ENCODE results near the gene SPAG17. TPM values are rescaled to one million over a fixed set of nuclear protein-coding genes. Genes with fewer than 3 reads are reported as not detected.
A peak's percentile ranks its signal among the peaks of the same experiment; 100 is the strongest.

Gene SPAG17
- total and polyA plus RNA-seq, 2 of the 13 experiments (the other 11 are each of a cell fraction or from before 2014, with no cell fraction given): not detected

GRCh38 chr1:118210723-118211110, 25.7 kb upstream of the SPAG17 start:
- Histone ChIP-seq H3K4me2 (ENCODE audit: low read depth, low read length) (no peak overlapping the region), H2AFZ (ENCODE audit: low read length) (no peak overlapping the region), H3K9me3 (ENCODE audit: low read length) (no peaks in the 10 kb centered on the region), H3K79me2 (ENCODE audit: insufficient read depth, low read length) (no peaks in the 10 kb centered on the region), H3K36me3 (replicated peaks in 1 of 2; ENCODE audit: control insufficient read depth in 1 of 2, insufficient read depth in 2 of 2, low read length in 2 of 2) (no peaks in the 10 kb centered on the region), H3K27ac (ENCODE audit: extremely low read length, insufficient read depth, low read length) (no peak overlapping the region), H3K4me1 (ENCODE audit: insufficient read depth, low read length) (no peaks in the 10 kb centered on the region), H4K20me1 (ENCODE audit: insufficient read depth, low read length) (no peaks in the 10 kb centered on the region), H3K4me3 (replicated peaks in 1 of 3; ENCODE audit: insufficient read depth in 1 of 3, low read depth in 2 of 3, low read length in 3 of 3) (no peak overlapping the region), H3K27me3 (ENCODE audit: control insufficient read depth in 1 of 2, insufficient read depth in 2 of 2, low read length in 2 of 2) (no peaks in the 10 kb centered on the region), H3K9ac (ENCODE audit: insufficient read depth, low read depth, low read length) (no peak overlapping the region)
- intact Hi-C loops (cut with micrococcal nuclease; ENCODE audit: unreplicated experiment) (no loop called here), in situ Hi-C loops (cut with HindIII; ENCODE audit: extremely low pct_ligation_motif_present, low pct_unique_long_range_greater_than_20kb) (no loop called here)
- FAIRE-seq (no peak), ATAC-seq (no peak), DNase-seq (ENCODE audit: low spot score) (no peak)
- POLR2A ChIA-PET: no interaction called here
- 0% methylated on average over 3 of the region's 3 CpGs for WGBS (ENCODE audit: low lambda C conversion rate)
- TF ChIP-seq ZC3H13 (CRISPR knock-in tag; IDR thresholded peaks at IDR 0.05) (no peak), AGO1 (IDR thresholded peaks at IDR 0.05; ENCODE audit: low read depth, low read length, poor library complexity, severe bottlenecking) (no peak), ATF7 (IDR thresholded peaks at IDR 0.05) (peak; percentile 4; the same call in 1 of the 2 replicates), ATF7 (CRISPR knock-in tag; IDR thresholded peaks at IDR 0.05) (no peak), GATAD2A (CRISPR knock-in tag; IDR thresholded peaks at IDR 0.05) (no peak), ZBTB25 (CRISPR knock-in tag; IDR thresholded peaks at IDR 0.05) (no peak)
- CTCF ChIA-PET (ENCODE audit: low intra/inter-chr PET ratio, low total read pairs): no interaction called here
- no TSS peak for BruUV-seq (replicated peaks)

DNA sequence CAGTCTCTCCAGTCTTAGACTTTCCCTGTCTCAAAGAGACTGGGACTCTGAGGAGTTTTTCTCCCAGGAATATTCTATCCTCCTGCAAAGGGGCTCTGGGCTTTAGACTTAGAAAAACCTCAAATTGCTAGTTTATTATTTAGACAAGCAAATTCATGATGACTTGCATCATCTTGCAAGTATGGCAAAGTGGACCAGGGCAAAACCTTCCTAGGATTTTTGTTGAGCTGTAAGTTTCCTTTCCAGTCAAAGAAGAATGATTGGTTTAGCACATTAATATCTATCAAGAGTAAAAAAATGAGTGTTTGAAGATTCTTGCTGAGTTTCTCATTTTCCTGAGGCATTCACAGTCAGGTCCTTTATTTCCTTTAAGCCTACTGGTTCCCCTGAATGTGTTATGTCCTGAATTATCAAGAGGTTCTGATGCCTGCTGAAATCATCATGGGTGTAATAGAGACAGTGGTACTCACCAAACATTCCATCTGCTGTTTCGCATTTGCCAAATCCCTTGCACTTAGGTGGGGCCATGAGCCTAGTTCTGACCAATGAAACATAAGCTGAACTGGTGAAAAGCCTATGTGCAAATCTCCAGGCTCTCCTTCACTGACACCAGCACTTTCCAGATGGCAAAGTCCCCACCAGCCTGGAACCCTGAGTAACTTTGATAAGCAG, 25.2 kb upstream of the SPAG17 start:
- Histone ChIP-seq H3K79me2 (ENCODE audit: insufficient read depth, low read length) (no peaks in the 10 kb centered on the region), H3K9me3 (ENCODE audit: low read length) (no peaks in the 10 kb centered on the region), H3K4me3 (replicated peaks in 1 of 3; ENCODE audit: insufficient read depth in 1 of 3, low read depth in 2 of 3, low read length in 3 of 3) (no peak overlapping the region), H4K20me1 (ENCODE audit: insufficient read depth, low read length) (no peaks in the 10 kb centered on the region), H3K27ac (ENCODE audit: extremely low read length, insufficient read depth, low read length) (no peak overlapping the region), H3K4me1 (ENCODE audit: insufficient read depth, low read length) (no peaks in the 10 kb centered on the region), H3K36me3 (replicated peaks in 1 of 2; ENCODE audit: control insufficient read depth in 1 of 2, insufficient read depth in 2 of 2, low read length in 2 of 2) (no peaks in the 10 kb centered on the region), H3K9ac (ENCODE audit: insufficient read depth, low read depth, low read length) (no peak overlapping the region), H3K27me3 (ENCODE audit: control insufficient read depth in 1 of 2, insufficient read depth in 2 of 2, low read length in 2 of 2) (no peaks in the 10 kb centered on the region), H3K4me2 (ENCODE audit: low read depth, low read length) (no peak overlapping the region), H2AFZ (ENCODE audit: low read length) (no peak overlapping the region)
- no TSS peak for BruUV-seq (replicated peaks)
- DNase-seq (ENCODE audit: low spot score) (no peak), ATAC-seq (no peak), FAIRE-seq (no peak)
- 8% methylated on average over 1 of the region's 1 CpG for WGBS (ENCODE audit: low lambda C conversion rate)
- CTCF ChIA-PET (ENCODE audit: low intra/inter-chr PET ratio, low total read pairs): no interaction called here
- in situ Hi-C loops (cut with HindIII; ENCODE audit: extremely low pct_ligation_motif_present, low pct_unique_long_range_greater_than_20kb) (no loop called here), intact Hi-C loops (cut with micrococcal nuclease; ENCODE audit: unreplicated experiment) (no loop called here)
- POLR2A ChIA-PET: no interaction called here
- TF ChIP-seq ZSCAN29 (CRISPR knock-in tag; conservative IDR thresholded peaks at IDR 0.05) (no peak), ZNF724P (CRISPR knock-in tag; IDR thresholded peaks at IDR 0.05; ENCODE audit: borderline replicate concordance) (no peak), ZNF562 (CRISPR knock-in tag; IDR thresholded peaks at IDR 0.05; ENCODE audit: borderline replicate concordance) (no peak), ZBTB43 (CRISPR knock-in tag; conservative IDR thresholded peaks at IDR 0.05) (no peak), NFE2 (CRISPR knock-in tag; IDR thresholded peaks at IDR 0.05) (no peak), HNRNPK (IDR thresholded peaks at IDR 0.05; ENCODE audit: low read depth, low read length, poor library complexity, severe bottlenecking) (no peak), SAFB2 (CRISPR knock-in tag; IDR thresholded peaks at IDR 0.05; ENCODE audit: borderline replicate concordance, low read depth) (no peak)
- TF ChIP-seq, protein P1, sequence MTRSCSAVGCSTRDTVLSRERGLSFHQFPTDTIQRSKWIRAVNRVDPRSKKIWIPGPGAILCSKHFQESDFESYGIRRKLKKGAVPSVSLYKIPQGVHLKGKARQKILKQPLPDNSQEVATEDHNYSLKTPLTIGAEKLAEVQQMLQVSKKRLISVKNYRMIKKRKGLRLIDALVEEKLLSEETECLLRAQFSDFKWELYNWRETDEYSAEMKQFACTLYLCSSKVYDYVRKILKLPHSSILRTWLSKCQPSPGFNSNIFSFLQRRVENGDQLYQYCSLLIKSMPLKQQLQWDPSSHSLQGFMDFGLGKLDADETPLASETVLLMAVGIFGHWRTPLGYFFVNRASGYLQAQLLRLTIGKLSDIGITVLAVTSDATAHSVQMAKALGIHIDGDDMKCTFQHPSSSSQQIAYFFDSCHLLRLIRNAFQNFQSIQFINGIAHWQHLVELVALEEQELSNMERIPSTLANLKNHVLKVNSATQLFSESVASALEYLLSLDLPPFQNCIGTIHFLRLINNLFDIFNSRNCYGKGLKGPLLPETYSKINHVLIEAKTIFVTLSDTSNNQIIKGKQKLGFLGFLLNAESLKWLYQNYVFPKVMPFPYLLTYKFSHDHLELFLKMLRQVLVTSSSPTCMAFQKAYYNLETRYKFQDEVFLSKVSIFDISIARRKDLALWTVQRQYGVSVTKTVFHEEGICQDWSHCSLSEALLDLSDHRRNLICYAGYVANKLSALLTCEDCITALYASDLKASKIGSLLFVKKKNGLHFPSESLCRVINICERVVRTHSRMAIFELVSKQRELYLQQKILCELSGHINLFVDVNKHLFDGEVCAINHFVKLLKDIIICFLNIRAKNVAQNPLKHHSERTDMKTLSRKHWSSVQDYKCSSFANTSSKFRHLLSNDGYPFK (CRISPR knock-in tag; IDR thresholded peaks at IDR 0.05; ENCODE audit: borderline replicate concordance): no peak
